DND-41 (cell line): ENCODE results near the gene CYP2S1.

Source experiments
- ATAC-seq: fragments of 200-7000 bp; cut with Tn5 transposase; 3 replicates; pipeline ENCODE4 v1.9.1; 2021; ENCODE audit warnings: low read depth; ENCODE audit not compliant: insufficient read depth
- DNase-seq: peaks from one replicate; pipeline ENCODE4 v3.0.0-alpha.2; 2020
- H2AFZ ChIP-seq: 2 replicates; pipeline ENCODE4 v1.6.0; 2012; ENCODE audit warnings: low read depth, low read length
- H3K27ac ChIP-seq: 2 replicates; pipeline ENCODE4 v1.5.1; 2012; ENCODE audit warnings: low read length, inconsistent platforms
- H3K27me3 ChIP-seq: fragments of 200-600 bp; sonication (generic); 2 replicates; pipeline ENCODE4 v1.6.0; 2012; ENCODE audit warnings: low read length, mild to moderate bottlenecking, inconsistent platforms; ENCODE audit not compliant: insufficient read depth, poor library complexity
- H3K36me3 ChIP-seq: 2 replicates; pipeline ENCODE4 v1.5.1; 2012; ENCODE audit warnings: low read length, inconsistent platforms; ENCODE audit not compliant: insufficient read depth
- H3K4me1 ChIP-seq: 2 replicates; pipeline ENCODE4 v1.5.1; 2012; ENCODE audit warnings: mild to moderate bottlenecking, low read length; ENCODE audit not compliant: insufficient read depth
- H3K4me2 ChIP-seq: 2 replicates; pipeline ENCODE4 v1.6.0; 2012; ENCODE audit warnings: mild to moderate bottlenecking, moderate library complexity, low read length, inconsistent platforms; ENCODE audit not compliant: insufficient read depth
- H3K4me3 ChIP-seq, 2 experiments: fragments of 200-600 bp in 1 of 2; shearing (Covaris generic) in 1 of 2; 2 replicates each; pipeline ENCODE4 v1.5.1; 2012 to 2016; ENCODE audit warnings: inconsistent platforms in 2 of 2, low read length in 2 of 2, mild to moderate bottlenecking in 2 of 2, low read depth in 1 of 2, moderate library complexity in 1 of 2
- H3K79me2 ChIP-seq: 2 replicates; pipeline ENCODE4 v1.6.0; 2012; ENCODE audit warnings: low read length, inconsistent platforms; ENCODE audit not compliant: insufficient read depth
- H3K9ac ChIP-seq: 2 replicates; pipeline ENCODE4 v1.6.0; 2012; ENCODE audit warnings: low read depth, mild to moderate bottlenecking, inconsistent platforms, low read length, moderate library complexity
- H3K9me3 ChIP-seq: 2 replicates; pipeline ENCODE4 v1.5.1; 2012; ENCODE audit warnings: low read length, moderate library complexity, mild to moderate bottlenecking, inconsistent platforms; ENCODE audit not compliant: insufficient read depth, severe bottlenecking
- H4K20me1 ChIP-seq: 2 replicates; pipeline ENCODE4 v1.6.0; 2012; ENCODE audit warnings: low read length; ENCODE audit not compliant: insufficient read depth
- EZH2 ChIP-seq: IDR thresholded peaks from 3 replicates; pipeline ENCODE4 v1.6.1; 2012; ENCODE audit warnings: borderline replicate concordance, low read depth, mild to moderate bottlenecking, moderate library complexity, low read length, inconsistent platforms; ENCODE audit not compliant: severe bottlenecking
- TF ChIP-seq, protein P1 (sequence below): IDR thresholded peaks from 2 replicates; pipeline ENCODE4 v1.5.1; 2012; ENCODE audit warnings: borderline replicate concordance, low read length, moderate library complexity, mild to moderate bottlenecking; ENCODE audit not compliant: poor library complexity, severe bottlenecking; ENCODE audit errors: extremely low read depth

Gene CYP2S1

DNA sequence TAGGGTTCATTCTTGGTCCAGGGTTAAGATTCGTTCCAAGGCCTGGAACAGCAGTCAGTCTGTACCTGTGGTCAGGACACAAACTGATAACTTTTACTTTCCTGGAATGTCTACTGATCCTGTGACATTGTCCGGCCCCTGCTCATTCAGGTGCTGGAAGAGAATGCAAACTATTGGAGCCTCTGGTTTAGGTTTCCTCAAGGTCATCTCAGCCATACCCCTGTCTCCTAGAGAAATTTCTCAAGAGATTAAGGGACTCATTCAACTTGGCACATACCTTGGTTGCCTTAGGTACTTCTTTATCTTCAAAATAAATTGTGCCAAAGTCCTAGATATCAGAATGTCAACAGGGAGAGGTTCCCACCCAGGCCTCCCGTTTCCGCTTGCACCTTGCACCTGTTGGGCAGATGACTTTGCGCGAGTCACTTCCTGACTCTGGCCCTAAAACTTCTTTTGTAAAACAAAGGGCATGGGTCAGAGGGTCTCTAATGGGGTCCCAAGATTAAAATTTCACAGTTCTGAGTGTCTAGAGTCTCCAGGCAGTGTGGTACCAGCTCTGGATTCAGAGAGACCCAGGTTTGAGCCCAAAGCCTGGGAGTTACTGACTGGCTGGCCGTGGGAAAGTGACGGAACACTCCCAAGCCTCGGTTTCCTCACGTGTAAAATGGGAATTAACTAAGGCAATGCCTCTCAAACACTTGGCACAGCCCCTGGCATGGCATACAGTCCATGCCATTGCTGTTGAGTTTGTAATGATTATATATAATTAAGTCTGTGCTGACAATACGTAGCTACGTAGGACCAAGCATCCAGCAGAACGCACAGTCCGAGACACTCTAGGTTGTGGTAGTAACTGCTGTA, 25.8 kb upstream of the CYP2S1 start:
- H3K36me3 ChIP-seq = no peaks in the 10 kb centered on the region

DNA sequence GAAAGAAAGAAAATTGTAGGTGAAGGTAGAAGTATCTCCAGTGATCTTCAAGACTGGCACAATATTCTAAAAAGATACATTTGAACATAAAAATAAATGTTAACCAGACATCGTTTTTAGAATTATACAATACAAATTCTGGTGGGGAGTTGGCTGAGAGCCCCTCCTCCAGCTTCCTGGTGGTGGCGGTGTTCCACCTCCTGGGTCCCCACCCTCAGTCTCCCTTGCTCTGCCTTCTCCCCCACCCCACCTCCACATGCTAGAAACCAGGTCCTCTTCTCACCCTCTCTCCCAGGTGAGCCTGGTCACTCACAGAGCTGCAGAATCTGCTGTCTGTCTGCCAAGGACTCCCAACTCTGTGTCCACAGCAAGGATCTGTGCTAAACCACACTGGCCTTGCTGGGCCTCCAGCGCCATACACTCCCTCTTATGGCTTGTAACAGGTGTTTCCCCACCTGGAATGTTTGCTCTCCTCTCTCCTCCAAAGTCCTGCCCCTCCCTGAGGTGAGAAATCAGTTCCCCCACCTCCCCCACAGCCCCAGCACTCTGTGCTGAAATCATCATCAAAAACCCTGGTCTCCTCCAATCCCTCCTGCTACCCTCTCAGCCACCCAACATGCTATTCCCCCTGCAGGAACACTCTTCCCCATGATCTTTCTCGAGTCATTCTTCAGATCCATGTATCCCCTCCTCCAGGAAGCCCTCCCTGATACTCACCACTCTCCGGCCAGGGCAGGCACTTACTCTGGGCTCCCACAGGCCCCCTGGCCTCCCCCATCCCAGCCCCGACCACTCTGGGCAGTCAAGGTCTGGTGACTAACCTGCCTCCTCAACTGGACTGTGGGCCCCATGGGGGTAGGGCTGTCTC, 20.5 kb upstream of the CYP2S1 start:
- Histone ChIP-seq H3K27me3 (no peaks in the 10 kb centered on the region), H3K9me3 (no peaks in the 10 kb centered on the region)
- no peak for ATAC-seq

More for the DNA sequence above, 25.8 kb upstream of the CYP2S1 start:
- Histone ChIP-seq H3K27me3 (no peaks in the 10 kb centered on the region), H3K4me1 (no peaks in the 10 kb centered on the region), H4K20me1 (no peaks in the 10 kb centered on the region), H3K4me3 (no peak overlapping the region), H3K9ac (no peak overlapping the region), H3K79me2 (no peaks in the 10 kb centered on the region), H2AFZ (no peak overlapping the region), H3K4me2 (no peak overlapping the region), H3K9me3 (no peaks in the 10 kb centered on the region), H3K27ac (no peak overlapping the region)
- no peak for TF ChIP-seq EZH2
- TF ChIP-seq, protein P1, sequence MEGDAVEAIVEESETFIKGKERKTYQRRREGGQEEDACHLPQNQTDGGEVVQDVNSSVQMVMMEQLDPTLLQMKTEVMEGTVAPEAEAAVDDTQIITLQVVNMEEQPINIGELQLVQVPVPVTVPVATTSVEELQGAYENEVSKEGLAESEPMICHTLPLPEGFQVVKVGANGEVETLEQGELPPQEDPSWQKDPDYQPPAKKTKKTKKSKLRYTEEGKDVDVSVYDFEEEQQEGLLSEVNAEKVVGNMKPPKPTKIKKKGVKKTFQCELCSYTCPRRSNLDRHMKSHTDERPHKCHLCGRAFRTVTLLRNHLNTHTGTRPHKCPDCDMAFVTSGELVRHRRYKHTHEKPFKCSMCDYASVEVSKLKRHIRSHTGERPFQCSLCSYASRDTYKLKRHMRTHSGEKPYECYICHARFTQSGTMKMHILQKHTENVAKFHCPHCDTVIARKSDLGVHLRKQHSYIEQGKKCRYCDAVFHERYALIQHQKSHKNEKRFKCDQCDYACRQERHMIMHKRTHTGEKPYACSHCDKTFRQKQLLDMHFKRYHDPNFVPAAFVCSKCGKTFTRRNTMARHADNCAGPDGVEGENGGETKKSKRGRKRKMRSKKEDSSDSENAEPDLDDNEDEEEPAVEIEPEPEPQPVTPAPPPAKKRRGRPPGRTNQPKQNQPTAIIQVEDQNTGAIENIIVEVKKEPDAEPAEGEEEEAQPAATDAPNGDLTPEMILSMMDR = no peak
- ATAC-seq (no peak), DNase-seq (no peak)

DNA sequence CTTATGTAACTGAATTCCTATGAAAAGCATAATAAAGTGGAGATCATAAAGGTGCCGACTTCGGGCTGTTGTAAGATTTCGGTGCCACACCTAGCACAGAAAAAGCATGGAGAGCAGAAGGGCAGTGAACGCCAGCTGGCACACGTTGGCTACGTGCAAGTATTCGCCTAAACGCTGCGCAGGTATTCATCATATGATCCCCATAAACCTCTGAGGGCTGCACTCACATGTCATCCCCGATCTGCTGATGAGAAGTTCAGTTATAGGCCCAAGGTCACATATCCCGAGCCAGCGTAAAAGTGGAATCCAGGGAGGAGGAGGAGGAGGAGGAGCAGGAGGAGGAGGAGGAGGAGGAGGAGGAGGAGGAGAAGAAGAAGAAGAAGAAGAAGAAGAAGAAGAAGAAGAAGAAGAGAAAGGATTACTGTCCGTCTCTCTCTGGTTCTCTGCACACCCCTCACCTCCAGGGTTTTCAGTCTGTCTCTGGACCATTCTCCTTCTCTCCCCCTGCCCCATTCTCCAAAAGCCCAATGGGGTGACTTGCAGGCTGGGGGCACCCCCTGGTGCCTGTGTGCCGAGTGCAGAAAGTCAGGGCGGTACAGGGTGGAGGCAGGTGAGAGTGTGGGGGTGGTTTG, 18.6 kb upstream of the CYP2S1 start:
- Histone ChIP-seq H3K36me3 (no peaks in the 10 kb centered on the region), H3K27me3 (no peaks in the 10 kb centered on the region), H3K9me3 (no peaks in the 10 kb centered on the region), H4K20me1 (no peaks in the 10 kb centered on the region), H3K4me2 (no peak overlapping the region), H3K9ac (no peak overlapping the region), H3K79me2 (no peaks in the 10 kb centered on the region), H3K4me1 (no peaks in the 10 kb centered on the region), H3K4me3 (no peak overlapping the region), H3K27ac (no peak overlapping the region), H2AFZ (no peak overlapping the region)
- ATAC-seq (no peak), DNase-seq (no peak)
- no peak for TF ChIP-seq EZH2
- TF ChIP-seq, protein P1 = no peak

More for the DNA sequence above, 20.5 kb upstream of the CYP2S1 start:
- Histone ChIP-seq H3K4me3 (no peak overlapping the region), H3K4me2 (no peak overlapping the region), H2AFZ (no peak overlapping the region), H3K27ac (no peak overlapping the region), H3K79me2 (no peaks in the 10 kb centered on the region), H3K9ac (no peak overlapping the region), H4K20me1 (no peaks in the 10 kb centered on the region), H3K4me1 (no peaks in the 10 kb centered on the region), H3K36me3 (no peaks in the 10 kb centered on the region)
- no peak for TF ChIP-seq EZH2
- TF ChIP-seq, protein P1 = no peak
- no peak for DNase-seq
